GM12801 (cell line): ENCODE measurements around the gene CD40.

Experiments
- TF ChIP-seq, protein P1 (sequence below): IDR thresholded peaks from one replicate; pipeline ENCODE4 v1.5.1; 2011; ENCODE audit warnings: control low read depth; ENCODE audit not compliant: insufficient read length; ENCODE audit errors: extremely low read depth

Gene CD40

DNA sequence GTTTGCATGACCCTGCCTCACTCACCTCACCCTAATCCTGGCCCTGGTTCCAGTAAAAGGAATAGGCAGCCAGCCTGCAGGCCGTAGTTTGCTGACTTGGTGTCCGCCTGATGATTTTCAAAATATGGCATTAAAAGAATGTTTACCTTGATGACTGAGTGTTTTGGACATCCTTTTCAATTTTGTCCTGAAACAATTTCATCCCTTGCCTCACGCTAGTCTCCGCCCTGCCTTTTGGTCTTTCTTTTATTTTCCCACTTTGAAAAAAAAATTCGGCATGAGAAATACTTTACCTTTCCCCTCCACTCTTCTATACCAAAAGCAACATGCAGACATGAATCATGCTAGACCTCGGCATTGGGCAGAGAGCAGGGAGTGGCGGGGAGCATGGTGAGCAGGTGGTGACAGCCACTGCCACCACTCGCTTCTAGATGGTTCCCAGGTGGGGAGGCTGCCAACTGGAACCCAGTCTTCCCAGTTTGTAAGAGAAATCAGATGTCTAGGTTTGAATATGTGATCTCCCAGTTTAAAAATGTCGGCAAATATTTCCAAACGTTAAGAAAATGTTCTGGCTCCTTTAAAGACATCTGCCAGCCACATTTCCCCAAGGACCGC, 9.4 kb downstream of the CD40 start:
- TF ChIP-seq, protein P1, sequence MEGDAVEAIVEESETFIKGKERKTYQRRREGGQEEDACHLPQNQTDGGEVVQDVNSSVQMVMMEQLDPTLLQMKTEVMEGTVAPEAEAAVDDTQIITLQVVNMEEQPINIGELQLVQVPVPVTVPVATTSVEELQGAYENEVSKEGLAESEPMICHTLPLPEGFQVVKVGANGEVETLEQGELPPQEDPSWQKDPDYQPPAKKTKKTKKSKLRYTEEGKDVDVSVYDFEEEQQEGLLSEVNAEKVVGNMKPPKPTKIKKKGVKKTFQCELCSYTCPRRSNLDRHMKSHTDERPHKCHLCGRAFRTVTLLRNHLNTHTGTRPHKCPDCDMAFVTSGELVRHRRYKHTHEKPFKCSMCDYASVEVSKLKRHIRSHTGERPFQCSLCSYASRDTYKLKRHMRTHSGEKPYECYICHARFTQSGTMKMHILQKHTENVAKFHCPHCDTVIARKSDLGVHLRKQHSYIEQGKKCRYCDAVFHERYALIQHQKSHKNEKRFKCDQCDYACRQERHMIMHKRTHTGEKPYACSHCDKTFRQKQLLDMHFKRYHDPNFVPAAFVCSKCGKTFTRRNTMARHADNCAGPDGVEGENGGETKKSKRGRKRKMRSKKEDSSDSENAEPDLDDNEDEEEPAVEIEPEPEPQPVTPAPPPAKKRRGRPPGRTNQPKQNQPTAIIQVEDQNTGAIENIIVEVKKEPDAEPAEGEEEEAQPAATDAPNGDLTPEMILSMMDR = no peak

DNA sequence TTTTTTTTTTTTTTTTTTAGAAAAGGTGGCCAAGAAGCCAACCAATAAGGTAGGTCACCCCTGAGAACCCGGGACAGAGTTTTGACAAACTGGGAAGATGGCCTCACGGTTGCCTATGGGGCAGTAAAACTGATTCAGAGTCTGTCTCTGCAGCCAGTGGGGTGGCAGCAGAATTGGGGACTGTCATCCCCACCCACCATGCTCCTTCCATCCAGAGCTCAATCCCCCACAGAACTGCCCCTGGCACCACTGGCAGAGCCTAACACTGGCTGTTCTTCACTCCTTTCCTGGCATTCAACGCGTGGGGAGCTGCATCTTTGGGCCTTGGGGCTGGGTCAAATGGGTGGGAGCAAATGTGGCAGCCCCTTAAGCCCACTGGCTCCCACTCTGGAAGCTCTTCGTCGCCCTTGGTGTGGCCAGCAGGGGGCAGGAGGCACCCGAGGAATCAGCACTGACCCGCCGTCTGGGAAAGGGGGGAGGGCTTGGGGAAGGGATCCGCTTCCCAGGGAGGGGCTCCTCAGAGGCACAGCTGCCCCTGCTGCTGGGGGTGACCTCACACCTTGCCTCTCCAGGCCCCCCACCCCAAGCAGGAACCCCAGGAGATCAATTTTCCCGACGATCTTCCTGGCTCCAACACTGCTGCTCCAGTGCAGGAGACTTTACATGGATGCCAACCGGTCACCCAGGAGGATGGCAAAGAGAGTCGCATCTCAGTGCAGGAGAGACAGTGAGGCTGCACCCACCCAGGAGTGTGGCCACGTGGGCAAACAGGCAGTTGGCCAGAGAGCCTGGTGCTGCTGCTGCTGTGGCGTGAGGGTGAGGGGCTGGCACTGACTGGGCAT, 10.4 kb downstream of the CD40 start:
- TF ChIP-seq, protein P1 = no peak

DNA sequence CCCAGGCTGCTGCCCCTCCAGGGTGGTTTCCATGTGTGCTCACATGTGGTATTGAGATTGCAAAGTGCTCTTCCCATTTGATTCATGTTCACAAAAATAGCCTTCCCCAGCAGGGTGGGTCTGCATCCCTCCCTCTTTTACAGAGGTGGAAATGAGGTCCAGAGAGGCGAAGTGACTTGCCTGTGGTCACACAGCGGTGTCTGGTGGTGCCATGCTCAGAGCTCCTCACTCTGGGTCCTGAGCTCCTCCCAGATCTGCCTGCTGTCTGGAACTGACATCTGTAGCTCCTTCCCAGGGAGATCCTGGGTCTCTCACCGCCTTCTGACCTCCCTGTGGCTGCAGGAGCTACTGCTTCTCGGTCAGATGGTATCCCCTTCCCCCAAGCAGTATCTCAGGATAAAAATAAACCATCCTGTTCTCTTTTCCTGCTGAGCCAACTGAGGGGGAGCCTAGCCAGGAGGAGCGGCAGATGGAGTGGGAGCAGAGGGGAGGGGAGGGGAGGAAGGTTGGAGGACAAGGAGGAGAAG, 11.9 kb downstream of the CD40 start:
- TF ChIP-seq, protein P1 = no peak

DNA sequence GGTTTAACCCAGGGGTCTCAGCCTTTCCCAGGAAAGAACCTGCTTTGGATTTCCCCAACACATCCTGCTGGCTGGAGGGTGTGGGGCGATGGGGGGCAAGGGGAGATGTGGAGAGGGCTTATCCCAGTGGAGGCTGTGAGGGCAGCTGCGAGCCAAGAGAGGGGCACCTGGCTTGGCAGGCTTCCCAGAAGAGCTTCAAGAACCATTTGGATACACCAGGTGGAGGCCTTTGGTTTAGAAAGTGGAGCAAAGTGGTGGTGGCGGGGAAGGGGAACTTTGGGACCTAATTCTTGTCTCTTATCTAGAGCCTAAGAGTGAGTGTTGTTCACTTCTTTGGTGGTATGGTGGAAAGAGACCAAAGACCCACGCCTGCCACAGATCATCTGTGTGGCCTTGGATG, 12.4 kb downstream of the CD40 start:
- TF ChIP-seq, protein P1 = no peak

DNA sequence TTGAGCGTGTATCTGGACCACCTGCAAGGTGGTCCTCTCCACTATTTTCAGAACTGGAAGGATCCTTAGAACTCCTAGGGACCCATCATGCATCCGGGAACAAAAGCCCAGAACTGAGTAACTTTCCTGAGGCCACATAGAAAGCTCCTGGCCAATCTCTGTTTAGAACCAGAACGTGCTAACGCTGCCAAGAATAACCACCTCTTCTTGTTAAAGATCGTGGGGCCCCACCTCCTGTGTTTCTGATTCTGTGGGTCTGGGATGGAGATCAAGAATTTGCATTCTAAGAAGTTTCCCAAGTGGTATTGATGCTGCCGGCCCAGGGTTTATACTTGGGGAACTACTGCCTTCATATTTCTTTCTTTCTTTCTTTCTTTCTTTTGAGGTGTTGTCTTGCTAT, 13.3 kb downstream of the CD40 start:
- TF ChIP-seq, protein P1 = no peak

DNA sequence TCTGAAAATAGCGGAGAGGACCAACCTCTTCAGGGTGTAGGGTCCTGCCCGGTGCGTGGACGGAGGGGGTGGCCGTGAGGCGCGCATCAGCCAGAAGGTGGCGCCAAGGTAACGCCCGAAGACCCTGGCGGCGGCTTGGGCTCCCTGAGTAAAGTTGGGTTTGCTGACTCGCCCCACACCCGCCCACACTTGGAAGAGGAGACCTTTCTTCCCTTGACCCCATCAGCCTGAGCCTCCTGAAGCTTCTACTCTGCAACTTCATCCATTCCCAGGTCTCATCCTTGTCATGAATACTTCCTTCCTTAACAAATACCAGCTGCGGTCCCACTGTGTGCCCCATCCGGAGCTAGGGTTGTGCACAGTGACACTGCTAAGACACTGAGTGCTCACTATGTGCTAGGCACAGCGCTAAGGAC, 14.6 kb downstream of the CD40 start:
- TF ChIP-seq, protein P1 = no peak

DNA sequence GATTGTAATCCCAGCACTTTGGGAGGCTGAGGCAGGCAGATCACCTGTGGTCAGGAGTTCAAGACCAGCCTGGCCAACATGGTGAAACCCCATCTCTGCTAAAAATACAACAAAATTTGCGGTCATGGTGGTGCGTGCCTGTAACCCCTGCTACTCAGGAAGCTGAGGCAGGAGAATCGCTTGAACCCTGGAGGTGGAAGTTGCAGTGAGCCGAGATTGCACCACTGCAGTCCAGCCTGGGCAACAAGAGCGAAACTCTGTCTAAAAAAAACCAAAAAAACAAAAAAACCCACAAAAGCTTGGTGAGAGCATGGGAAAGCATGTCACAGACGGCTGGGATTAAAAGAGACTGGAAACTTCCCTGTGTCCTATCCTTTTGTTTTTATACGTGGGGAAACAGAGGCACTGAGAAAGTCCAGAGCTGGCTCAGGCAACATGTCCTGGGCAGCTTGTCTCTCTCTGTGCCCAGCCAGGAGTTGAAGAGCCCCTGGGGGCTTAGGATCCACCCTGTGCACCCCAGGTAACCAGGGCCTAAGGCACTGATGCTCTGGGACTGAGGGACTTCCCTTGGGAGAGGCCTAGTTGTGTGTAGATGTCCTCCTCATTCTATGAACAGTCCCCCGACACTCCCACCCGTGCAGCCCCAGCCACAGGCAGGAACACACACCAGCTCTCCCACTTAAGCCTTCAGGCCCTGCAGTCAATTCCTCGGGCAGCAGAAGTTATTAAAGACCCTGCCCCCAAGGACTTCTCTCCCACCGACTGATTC, 16.0 kb downstream of the CD40 start:
- TF ChIP-seq, protein P1 = no peak
